GM11168 (cell line): Measurements from ENCODE around the gene ARAP1.

ENCODE experiments used
- in situ Hi-C: fragments of 300-500 bp; cut with MboI; formaldehyde crosslinking; loops from one replicate; pipeline ENCODE4 v1.12.0; 2022; ENCODE audit warnings: low sequenced_read_pairs; ENCODE audit not compliant: unreplicated experiment

The ARAP1 gene

GRCh38 chr11:72672597-72673238 lies 79.5 kb downstream of the ARAP1 start:
- in situ Hi-C loops: no loop called here

GRCh38 chr11:72671152-72672099 lies 80.8 kb downstream of the ARAP1 start:
- in situ Hi-C loops: no loop called here

GRCh38 chr11:72670041-72670440 lies 82.2 kb downstream of the ARAP1 start:
- in situ Hi-C loops: no loop called here

- in situ Hi-C loops: no loop called here
These were observed 82.7 kb downstream of the ARAP1 start for GRCh38 chr11:72669527-72669926.

GRCh38 chr11:72668629-72669347 lies 83.4 kb downstream of the ARAP1 start:
- in situ Hi-C loops: no loop called here

- in situ Hi-C loops: no loop called here
These were observed 86.2 kb downstream of the ARAP1 start for GRCh38 chr11:72665911-72666472.

GRCh38 chr11:72662036-72662435 lies 90.2 kb downstream of the ARAP1 start:
- in situ Hi-C loops: no loop called here

- in situ Hi-C loops: no loop called here
These were observed 90.7 kb downstream of the ARAP1 start for GRCh38 chr11:72661486-72661885.

GRCh38 chr11:72658989-72659640 lies 93.1 kb downstream of the ARAP1 start:
- in situ Hi-C loops: no loop called here

GRCh38 chr11:72657411-72658100 lies 94.7 kb downstream of the ARAP1 start:
- in situ Hi-C loops: no loop called here

GRCh38 chr11:72655896-72656464 lies 96.2 kb downstream of the ARAP1 start:
- in situ Hi-C loops: no loop called here

GRCh38 chr11:72655014-72655413 lies 97.2 kb downstream of the ARAP1 start:
- in situ Hi-C loops: no loop called here

GRCh38 chr11:72653649-72654048 lies 98.6 kb downstream of the ARAP1 start:
- in situ Hi-C loops: no loop called here

GRCh38 chr11:72652873-72653630 lies 99.2 kb downstream of the ARAP1 start:
- in situ Hi-C loops: no loop called here

- in situ Hi-C loops: no loop called here
These were observed 100.1 kb downstream of the ARAP1 start for GRCh38 chr11:72652133-72652532.

GRCh38 chr11:72649215-72649976 lies 102.8 kb downstream of the ARAP1 start:
- in situ Hi-C loops: loop anchor here (5.0 kb wide), 1 partner anchor 67 kb away; no protein-coding TSS in a partner anchor

- in situ Hi-C loops: loop anchor here (5.0 kb wide), 1 partner anchor 66 kb away; no protein-coding TSS in a partner anchor
These were observed 103.6 kb downstream of the ARAP1 start for GRCh38 chr11:72648384-72649136.
